Osteoblast (primary cell): ENCODE data around the gene CDHR1. TPM values are rescaled to one million over a fixed set of nuclear protein-coding genes. Genes with fewer than 3 reads are reported as not detected.

Experiments used
- DNase-seq: peaks from one replicate; pipeline ENCODE4 v3.0.0; 2011; ENCODE audit warnings: low spot score, mixed read lengths; ENCODE audit not compliant: insufficient read length; ENCODE audit errors: missing footprints
- H2AFZ ChIP-seq: 2 replicates; pipeline ENCODE4 v1.6.0; 2011; ENCODE audit warnings: mild to moderate bottlenecking, low read length
- H3K27ac ChIP-seq: 2 replicates; pipeline ENCODE4 v1.5.1; 2011; ENCODE audit warnings: mild to moderate bottlenecking, low read depth, low read length, moderate library complexity
- H3K27me3 ChIP-seq: 2 replicates; pipeline ENCODE4 v1.6.0; 2012; ENCODE audit warnings: mild to moderate bottlenecking, control low read depth, inconsistent platforms, low read length, moderate library complexity; ENCODE audit not compliant: insufficient read depth
- H3K36me3 ChIP-seq: 2 replicates; pipeline ENCODE4 v1.5.1; 2011; ENCODE audit warnings: mild to moderate bottlenecking, low read length, control low read depth, moderate library complexity; ENCODE audit not compliant: insufficient read depth
- H3K4me1 ChIP-seq: 2 replicates; pipeline ENCODE4 v1.5.1; 2011; ENCODE audit warnings: mild to moderate bottlenecking, low read length, control low read depth, moderate library complexity; ENCODE audit not compliant: insufficient read depth
- H3K4me2 ChIP-seq: 2 replicates; pipeline ENCODE4 v1.6.0; 2011; ENCODE audit warnings: mild to moderate bottlenecking, low read length; ENCODE audit not compliant: insufficient read depth
- H3K4me3 ChIP-seq: fragments of 200-600 bp; sonication (generic); 3 replicates; pipeline ENCODE4 v1.5.1; 2012; ENCODE audit warnings: mild to moderate bottlenecking, low read length, inconsistent platforms; ENCODE audit not compliant: insufficient read depth
- H3K79me2 ChIP-seq: 2 replicates; pipeline ENCODE4 v1.6.0; 2012; ENCODE audit warnings: mild to moderate bottlenecking, low read length, control low read depth, inconsistent platforms; ENCODE audit not compliant: insufficient read depth
- H3K9me3 ChIP-seq: 2 replicates; pipeline ENCODE4 v1.5.1; 2011; ENCODE audit warnings: low read depth, low read length, control low read depth
- H4K20me1 ChIP-seq: 2 replicates; pipeline ENCODE4 v1.6.0; 2012; ENCODE audit warnings: mild to moderate bottlenecking, low read length, control low read depth; ENCODE audit not compliant: insufficient read depth
- CTCF ChIP-seq: IDR thresholded peaks from 2 replicates; pipeline ENCODE4 v1.5.1; 2011; ENCODE audit warnings: mild to moderate bottlenecking, low read depth, low read length, moderate library complexity; ENCODE audit errors: extremely low read depth
- total RNA-seq: library from RNA; depleted of rRNA; stranded (reverse); fragments of >200 nt; gene quantifications from 2 replicates; pipeline ENCODE4 v1.2.3, GENCODE V29; 2012

CDHR1 gene
- total RNA-seq, 1 donor, result under 0.01 TPM

- H3K9me3 ChIP-seq, result no peaks in the 10 kb centered on the region
- no peak for DNase-seq
- no peaks in the 10 kb centered on the region for H4K20me1 ChIP-seq
- H3K4me2 ChIP-seq, result no peak overlapping the region
- H2AFZ ChIP-seq, result no peak overlapping the region
- H3K4me1 ChIP-seq, result no peaks in the 10 kb centered on the region
- H3K27me3 ChIP-seq, result peaks cover 26% of the 10 kb centered on the region
- H3K4me3 ChIP-seq, result no peak overlapping the region
- H3K27ac ChIP-seq, result no peak overlapping the region
- TF ChIP-seq CTCF, result no peak
- H3K36me3 ChIP-seq, result no peaks in the 10 kb centered on the region
- H3K79me2 ChIP-seq, result no peaks in the 10 kb centered on the region
These were observed 4.0 kb downstream of the CDHR1 start for GRCh38 chr10:84198206-84198915.

GRCh38 chr10:84200537-84201243 lies 6.4 kb downstream of the CDHR1 start:
- no peak for DNase-seq
- H2AFZ ChIP-seq, result no peak overlapping the region
- no peaks in the 10 kb centered on the region for H3K79me2 ChIP-seq
- no peaks in the 10 kb centered on the region for H3K4me1 ChIP-seq
- TF ChIP-seq CTCF, result no peak
- H4K20me1 ChIP-seq, result no peaks in the 10 kb centered on the region
- no peak overlapping the region for H3K4me2 ChIP-seq
- no peak overlapping the region for H3K27ac ChIP-seq
- peaks cover 5% of the 10 kb centered on the region for H3K27me3 ChIP-seq
- H3K36me3 ChIP-seq, result no peaks in the 10 kb centered on the region
- no peak overlapping the region for H3K4me3 ChIP-seq
- no peaks in the 10 kb centered on the region for H3K9me3 ChIP-seq

- Histone ChIP-seq H3K27ac (no peak overlapping the region), H3K79me2 (no peaks in the 10 kb centered on the region), H2AFZ (no peak overlapping the region), H3K4me2 (no peak overlapping the region), H3K27me3 (peaks cover 3% of the 10 kb centered on the region), H3K36me3 (no peaks in the 10 kb centered on the region), H4K20me1 (no peaks in the 10 kb centered on the region), H3K9me3 (no peaks in the 10 kb centered on the region), H3K4me1 (no peaks in the 10 kb centered on the region), H3K4me3 (no peak overlapping the region)
- TF ChIP-seq CTCF, result no peak
- DNase-seq, result no peak
These were observed 6.9 kb downstream of the CDHR1 start for GRCh38 chr10:84201244-84201606.

DNA sequence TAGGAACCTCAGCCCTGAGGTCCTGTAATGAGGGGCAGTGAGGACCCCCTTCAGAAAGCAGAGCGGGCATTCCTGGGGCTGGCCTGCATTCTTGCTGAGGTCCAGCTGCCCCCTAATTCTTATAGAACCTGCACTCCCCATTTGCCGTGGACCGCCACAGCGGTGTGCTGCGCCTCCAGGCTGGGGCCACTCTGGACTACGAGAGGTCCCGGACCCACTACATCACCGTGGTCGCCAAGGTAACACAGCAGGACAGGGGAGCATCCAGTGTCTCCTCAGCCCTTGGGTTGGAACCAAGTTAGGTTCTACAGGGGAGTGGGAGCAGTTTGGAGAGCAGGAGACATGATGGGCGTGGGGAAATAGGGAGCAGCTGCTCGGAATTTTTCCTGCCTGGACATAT lies 7.3 kb downstream of the CDHR1 start:
- Histone ChIP-seq H2AFZ (no peak overlapping the region), H3K27me3 (peaks cover 3% of the 10 kb centered on the region), H3K4me1 (no peaks in the 10 kb centered on the region), H3K79me2 (no peaks in the 10 kb centered on the region), H3K4me2 (no peak overlapping the region), H3K4me3 (no peak overlapping the region), H3K9me3 (no peaks in the 10 kb centered on the region), H3K27ac (no peak overlapping the region), H4K20me1 (no peaks in the 10 kb centered on the region), H3K36me3 (no peaks in the 10 kb centered on the region)
- TF ChIP-seq CTCF, result no peak
- DNase-seq, result no peak
